Neural progenitor cell (in vitro differentiated cells): ENCODE measurements around the gene IRAK3. TPM values are rescaled to one million over a fixed set of nuclear protein-coding genes. Genes with fewer than 3 reads are reported as not detected.

ENCODE experiments used
- DNase-seq: peaks from one replicate; pipeline ENCODE4 v3.0.0-alpha.2; 2016; ENCODE audit warnings: low spot score
- H2AFZ ChIP-seq: fragments of 200-600 bp; sonication (generic); replicated peaks from 2 replicates; pipeline ENCODE4 v1.6.1; 2016; ENCODE audit warnings: antibody characterized with exemption
- H3F3A ChIP-seq: fragments of 200-600 bp; sonication (generic); 2 replicates; pipeline ENCODE4 v1.6.1; 2016; ENCODE audit warnings: antibody characterized with exemption, low read depth
- H3K27ac ChIP-seq: fragments of 200-600 bp; sonication (generic); 2 replicates; pipeline ENCODE4 v1.5.1; 2016; ENCODE audit warnings: mild to moderate bottlenecking
- H3K27me3 ChIP-seq: fragments of 200-600 bp; sonication (generic); 2 replicates; pipeline ENCODE4 v1.6.1; 2016; ENCODE audit warnings: mild to moderate bottlenecking, moderate library complexity
- H3K36me3 ChIP-seq: fragments of 200-600 bp; sonication (generic); 2 replicates; pipeline ENCODE4 v1.5.1; 2016
- H3K4me1 ChIP-seq: fragments of 200-600 bp; sonication (generic); 2 replicates; pipeline ENCODE4 v1.6.1; 2016; ENCODE audit warnings: mixed run types
- H3K4me2 ChIP-seq: fragments of 200-600 bp; sonication (generic); 2 replicates; pipeline ENCODE4 v1.6.1; 2016
- H3K4me3 ChIP-seq: fragments of 200-600 bp; sonication (generic); 2 replicates; pipeline ENCODE4 v1.5.1; 2016
- H3K79me2 ChIP-seq: fragments of 200-600 bp; sonication (generic); 2 replicates; pipeline ENCODE4 v1.6.1; 2016; ENCODE audit warnings: low read depth
- H3K9ac ChIP-seq: fragments of 200-600 bp; sonication (generic); 2 replicates; pipeline ENCODE4 v1.6.1; 2016
- H3K9me3 ChIP-seq: fragments of 200-600 bp; sonication (generic); 2 replicates; pipeline ENCODE4 v1.5.1; 2016; ENCODE audit warnings: low read depth
- H4K20me1 ChIP-seq: fragments of 200-600 bp; sonication (generic); 2 replicates; pipeline ENCODE4 v1.6.1; 2016; ENCODE audit warnings: low read depth
- H3K27ac Mint-ChIP-seq: 3 replicates; pipeline ENCODE4 v1.8.0; 2021; ENCODE audit warnings: mixed read lengths
- H3K27me3 Mint-ChIP-seq: 2 replicates; pipeline ENCODE4 v1.8.0; 2022; ENCODE audit warnings: low read depth, mild to moderate bottlenecking, inconsistent platforms, moderate library complexity, mixed read lengths; ENCODE audit not compliant: insufficient read depth
- H3K36me3 Mint-ChIP-seq: 3 replicates; pipeline ENCODE4 v1.8.0; 2021; ENCODE audit warnings: mixed read lengths
- H3K4me1 Mint-ChIP-seq: 3 replicates; pipeline ENCODE4 v1.8.0; 2021; ENCODE audit warnings: mixed read lengths
- H3K4me3 Mint-ChIP-seq: 3 replicates; pipeline ENCODE4 v1.8.0; 2021; ENCODE audit warnings: mild to moderate bottlenecking, moderate library complexity, mixed read lengths
- H3K9me3 Mint-ChIP-seq: 3 replicates; pipeline ENCODE4 v1.8.0; 2020; ENCODE audit warnings: mixed read lengths
- CTCF ChIP-seq: fragments of 200-600 bp; sonication (generic); IDR thresholded peaks from 2 replicates; pipeline ENCODE4 v1.5.1; 2017; ENCODE audit warnings: antibody characterized with exemption, mild to moderate bottlenecking
- EZH2 ChIP-seq: fragments of 200-600 bp; sonication (generic); IDR thresholded peaks from 2 replicates; pipeline ENCODE4 v1.6.1; 2017; ENCODE audit warnings: antibody characterized with exemption, mild to moderate bottlenecking, moderate library complexity
- EZH2phosphoT487 ChIP-seq: fragments of 200-600 bp; sonication (generic); IDR thresholded peaks from 2 replicates; pipeline ENCODE4 v1.6.1; 2017; ENCODE audit warnings: antibody characterized with exemption
- total RNA-seq: library from RNA; depleted of rRNA; stranded (reverse); fragments of >200 nt; gene quantifications from 2 replicates; pipeline ENCODE4 v1.2.3, GENCODE V29; 2015; ENCODE audit warnings: low replicate concordance

Gene IRAK3
- total RNA-seq, 1 donor from 2014 or later, result 3.0 TPM

- Histone ChIP-seq H3K79me2 (no peaks in the 10 kb centered on the region), H3K27ac (no peak overlapping the region), H3K4me2 (no peak overlapping the region), H3K9me3 (no peaks in the 10 kb centered on the region), H3K27me3 (peaks cover 60% of the 10 kb centered on the region), H3K36me3 (no peaks in the 10 kb centered on the region), H2AFZ (no peak overlapping the region), H3K9ac (no peak overlapping the region), H3F3A (no peaks in the 10 kb centered on the region), H3K4me3 (no peak overlapping the region), H4K20me1 (no peaks in the 10 kb centered on the region), H3K4me1 (no peaks in the 10 kb centered on the region)
- no peak for DNase-seq
- H3K27me3 Mint-ChIP-seq, result peaks cover 37% of the 10 kb centered on the region
- H3K4me3 Mint-ChIP-seq, result no peak overlapping the region
- H3K27ac Mint-ChIP-seq, result no peak overlapping the region
- no peak for TF ChIP-seq CTCF
- no peak for TF ChIP-seq EZH2
- TF ChIP-seq EZH2phosphoT487, result no peak
- no peaks in the 10 kb centered on the region for H3K4me1 Mint-ChIP-seq
- H3K9me3 Mint-ChIP-seq, result peaks cover 5% of the 10 kb centered on the region
- H3K36me3 Mint-ChIP-seq, result no peaks in the 10 kb centered on the region
Measured at GRCh38 chr12:66190519-66191370, 1.7 kb downstream of the IRAK3 start.

- Histone ChIP-seq H3K9ac (no peak overlapping the region), H3K9me3 (no peaks in the 10 kb centered on the region), H3K4me3 (no peak overlapping the region), H3K27ac (no peak overlapping the region), H3K27me3 (peaks cover 52% of the 10 kb centered on the region), H3K4me1 (no peaks in the 10 kb centered on the region), H4K20me1 (no peaks in the 10 kb centered on the region), H3K4me2 (no peak overlapping the region), H3K36me3 (no peaks in the 10 kb centered on the region), H3F3A (no peaks in the 10 kb centered on the region), H3K79me2 (no peaks in the 10 kb centered on the region), H2AFZ (no peak overlapping the region)
- no peak for DNase-seq
- no peak overlapping the region for H3K4me3 Mint-ChIP-seq
- H3K27me3 Mint-ChIP-seq, result peaks cover 37% of the 10 kb centered on the region
- peaks cover 5% of the 10 kb centered on the region for H3K9me3 Mint-ChIP-seq
- H3K27ac Mint-ChIP-seq, result no peak overlapping the region
- H3K4me1 Mint-ChIP-seq, result no peaks in the 10 kb centered on the region
- TF ChIP-seq CTCF (no peak), EZH2 (no peak), EZH2phosphoT487 (no peak)
- H3K36me3 Mint-ChIP-seq, result no peaks in the 10 kb centered on the region
Measured at GRCh38 chr12:66191547-66192126, 2.6 kb downstream of the IRAK3 start.

GRCh38 chr12:66194122-66194521 lies 5.1 kb downstream of the IRAK3 start:
- H3K36me3 Mint-ChIP-seq, result no peaks in the 10 kb centered on the region
- no peak overlapping the region for H2AFZ ChIP-seq
- no peak overlapping the region for H3K27ac ChIP-seq
- H3K4me3 ChIP-seq, result no peak overlapping the region
- no peaks in the 10 kb centered on the region for H3K4me1 Mint-ChIP-seq
- no peaks in the 10 kb centered on the region for H3F3A ChIP-seq
- H3K79me2 ChIP-seq, result no peaks in the 10 kb centered on the region
- H3K27me3 Mint-ChIP-seq, result peaks cover 23% of the 10 kb centered on the region
- no peaks in the 10 kb centered on the region for H4K20me1 ChIP-seq
- no peak overlapping the region for H3K4me3 Mint-ChIP-seq
- TF ChIP-seq CTCF (no peak), EZH2 (no peak), EZH2phosphoT487 (no peak)
- H3K27ac Mint-ChIP-seq, result no peak overlapping the region
- H3K9me3 Mint-ChIP-seq, result no peaks in the 10 kb centered on the region
- no peak overlapping the region for H3K4me2 ChIP-seq
- no peak overlapping the region for H3K9ac ChIP-seq
- no peaks in the 10 kb centered on the region for H3K4me1 ChIP-seq
- DNase-seq, result no peak
- H3K36me3 ChIP-seq, result no peaks in the 10 kb centered on the region
- H3K27me3 ChIP-seq, result peaks cover 27% of the 10 kb centered on the region
- H3K9me3 ChIP-seq, result no peaks in the 10 kb centered on the region
